PC-3 (cell line): ENCODE results near the gene BEX4.

Experiments
- CTCF ChIP-seq: fragments of 300-600 bp; sonication (generic); conservative IDR thresholded peaks from 2 replicates; pipeline ENCODE4 v1.5.1; 2017; ENCODE audit warnings: antibody characterized with exemption, low read depth, mild to moderate bottlenecking, low read length
- EZH2 ChIP-seq: fragments of 300-600 bp; sonication (generic); IDR thresholded peaks from one replicate; pipeline ENCODE4 v1.6.1; 2017; ENCODE audit warnings: antibody characterized with exemption, mild to moderate bottlenecking, low read length; ENCODE audit not compliant: unreplicated experiment
- EZH2phosphoT487 ChIP-seq: fragments of 300-600 bp; sonication (generic); IDR thresholded peaks from 2 replicates; pipeline ENCODE4 v1.6.1; 2018; ENCODE audit warnings: mild to moderate bottlenecking, antibody characterized with exemption, low read length, borderline replicate concordance

GRCh38 chrX:103254171-103254824 is 39.4 kb downstream of the BEX4 start:
- no peak for TF ChIP-seq EZH2
- no peak for TF ChIP-seq CTCF
- TF ChIP-seq EZH2phosphoT487, result no peak
